Hepatocyte (in vitro differentiated cells): ENCODE data around the gene XRCC5. TPM values are rescaled to one million over a fixed set of nuclear protein-coding genes. Genes with fewer than 3 reads are reported as not detected.

Experiments
- DNase-seq: peaks from one replicate; pipeline ENCODE4 v3.0.0-alpha.2; 2016; ENCODE audit warnings: low spot score
- H2AFZ ChIP-seq: fragments of 200-600 bp; sonication (generic); 2 replicates; pipeline ENCODE4 v1.6.0; 2016; ENCODE audit warnings: antibody characterized with exemption, mild to moderate bottlenecking
- H3K27ac ChIP-seq: fragments of 200-600 bp; sonication (generic); 2 replicates; pipeline ENCODE4 v1.5.1; 2016; ENCODE audit warnings: mild to moderate bottlenecking
- H3K27me3 ChIP-seq: fragments of 200-600 bp; sonication (generic); 2 replicates; pipeline ENCODE4 v1.6.1; 2016
- H3K36me3 ChIP-seq: fragments of 200-600 bp; sonication (generic); replicated peaks from 2 replicates; pipeline ENCODE4 v1.5.1; 2016; ENCODE audit warnings: low read depth; ENCODE audit not compliant: insufficient read depth
- H3K4me1 ChIP-seq: fragments of 200-600 bp; sonication (generic); 2 replicates; pipeline ENCODE4 v1.5.1; 2016; ENCODE audit warnings: mild to moderate bottlenecking, moderate library complexity; ENCODE audit not compliant: insufficient read depth
- H3K4me2 ChIP-seq: fragments of 200-600 bp; sonication (generic); 2 replicates; pipeline ENCODE4 v1.6.0; 2016
- H3K4me3 ChIP-seq: fragments of 200-600 bp; sonication (generic); 2 replicates; pipeline ENCODE4 v1.5.1; 2016; ENCODE audit warnings: mild to moderate bottlenecking
- H3K79me2 ChIP-seq: fragments of 200-600 bp; sonication (generic); 2 replicates; pipeline ENCODE4 v1.6.0; 2017; ENCODE audit warnings: mild to moderate bottlenecking
- H3K9me2 ChIP-seq: fragments of 200-600 bp; sonication (generic); replicated peaks from 2 replicates; pipeline ENCODE4 v1.6.0; 2017; ENCODE audit warnings: mild to moderate bottlenecking; ENCODE audit not compliant: insufficient read depth
- H3K9me3 ChIP-seq: fragments of 200-600 bp; sonication (generic); 2 replicates; pipeline ENCODE4 v1.5.1; 2016; ENCODE audit warnings: low read depth, mild to moderate bottlenecking
- H4K20me1 ChIP-seq: fragments of 200-600 bp; sonication (generic); 2 replicates; pipeline ENCODE4 v1.6.0; 2016; ENCODE audit warnings: mild to moderate bottlenecking; ENCODE audit not compliant: insufficient read depth, poor library complexity, severe bottlenecking
- CTCF ChIP-seq: fragments of 200-600 bp; sonication (generic); IDR thresholded peaks from 2 replicates; pipeline ENCODE4 v1.5.1; 2016; ENCODE audit warnings: antibody characterized with exemption, mild to moderate bottlenecking; ENCODE audit not compliant: poor library complexity
- EZH2 ChIP-seq: fragments of 200-600 bp; sonication (generic); IDR thresholded peaks from 2 replicates; pipeline ENCODE4 v1.6.1; 2016; ENCODE audit warnings: antibody characterized with exemption, mild to moderate bottlenecking, borderline replicate concordance
- EZH2phosphoT487 ChIP-seq: fragments of 200-600 bp; sonication (generic); IDR thresholded peaks from one replicate; pipeline ENCODE4 v1.6.1; 2018; ENCODE audit warnings: antibody characterized with exemption, mild to moderate bottlenecking, low read depth, moderate library complexity; ENCODE audit not compliant: unreplicated experiment, severe bottlenecking
- WGBS: methylation state at CpG from one replicate; pipeline ENCODE4 v1.1.6; 2016; ENCODE audit warnings: low lambda C conversion rate; ENCODE audit errors: missing lambda C conversion rate; 5-methylcytosine and 5-hydroxymethylcytosine counted together
- polyA plus RNA-seq: library from polyadenylated mRNA; unstranded; fragments of >200 nt; fragmentation: Nextera tagmentation; extraction: Ambion mirVana; gene quantifications from 2 replicates; pipeline ENCODE4 v1.2.1, GENCODE V29; 2016
- total RNA-seq: library from RNA; depleted of rRNA; stranded (reverse); fragments of >200 nt; gene quantifications from 2 replicates; pipeline ENCODE4 v1.2.3, GENCODE V29; 2014

XRCC5 gene
- total and polyA plus RNA-seq, 2 experiments from 2014 or later = 181 to 208 TPM

DNA sequence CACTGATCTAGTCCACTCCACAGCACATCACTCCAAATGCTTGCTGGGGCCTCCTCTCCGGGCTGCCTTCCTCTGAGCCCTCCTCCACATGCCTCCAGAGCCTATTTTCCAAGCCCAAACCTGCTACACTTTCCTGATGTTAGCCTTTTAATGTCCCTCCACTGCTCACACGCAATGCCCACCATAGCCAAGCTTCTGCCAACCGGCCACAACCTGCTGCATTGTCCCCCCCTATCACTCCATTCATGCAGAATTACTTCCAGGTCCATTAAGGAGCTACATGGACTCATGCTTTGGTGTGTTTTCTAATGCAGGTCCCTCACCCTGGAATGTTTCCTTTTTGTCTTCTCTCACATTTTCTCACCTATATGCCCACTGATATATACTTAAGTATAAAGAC is 133.9 kb downstream of the XRCC5 start:
- Histone ChIP-seq H3K4me2 (no peak overlapping the region), H3K9me2 (no peaks in the 10 kb centered on the region), H4K20me1 (no peaks in the 10 kb centered on the region), H3K4me1 (no peaks in the 10 kb centered on the region), H3K4me3 (no peak overlapping the region), H2AFZ (no peak overlapping the region), H3K36me3 (no peaks in the 10 kb centered on the region), H3K27ac (no peak overlapping the region), H3K9me3 (no peaks in the 10 kb centered on the region), H3K79me2 (no peaks in the 10 kb centered on the region), H3K27me3 (no peaks in the 10 kb centered on the region)
- WGBS = 96% methylated on average over 3 of the region's 3 CpGs
- DNase-seq = no peak
- TF ChIP-seq EZH2phosphoT487 = no peak
- no peak for TF ChIP-seq CTCF
- no peak for TF ChIP-seq EZH2

GRCh38 chr2:216245391-216245975 is 136.3 kb downstream of the XRCC5 start:
- TF ChIP-seq CTCF (no peak), EZH2 (no peak), EZH2phosphoT487 (no peak)
- no peak overlapping the region for H3K4me3 ChIP-seq
- DNase-seq = no peak
- no peaks in the 10 kb centered on the region for H3K36me3 ChIP-seq
- no peak overlapping the region for H3K27ac ChIP-seq
- WGBS = 82% methylated on average over 6 of the region's 6 CpGs
- no peaks in the 10 kb centered on the region for H3K9me3 ChIP-seq
- H3K4me2 ChIP-seq = no peak overlapping the region
- H3K4me1 ChIP-seq = no peaks in the 10 kb centered on the region
- H3K27me3 ChIP-seq = no peaks in the 10 kb centered on the region
- H3K79me2 ChIP-seq = no peaks in the 10 kb centered on the region
- H3K9me2 ChIP-seq = no peaks in the 10 kb centered on the region
- no peaks in the 10 kb centered on the region for H4K20me1 ChIP-seq
- no peak overlapping the region for H2AFZ ChIP-seq

GRCh38 chr2:216246766-216247165 is 137.6 kb downstream of the XRCC5 start:
- H3K4me1 ChIP-seq = no peaks in the 10 kb centered on the region
- TF ChIP-seq EZH2 = no peak
- no peak for TF ChIP-seq EZH2phosphoT487
- no peak for TF ChIP-seq CTCF
- H4K20me1 ChIP-seq = no peaks in the 10 kb centered on the region
- H3K4me3 ChIP-seq = no peak overlapping the region
- no peak overlapping the region for H3K27ac ChIP-seq
- no peaks in the 10 kb centered on the region for H3K9me2 ChIP-seq
- H3K36me3 ChIP-seq = no peaks in the 10 kb centered on the region
- no peak overlapping the region for H3K4me2 ChIP-seq
- H2AFZ ChIP-seq = no peak overlapping the region
- no peaks in the 10 kb centered on the region for H3K79me2 ChIP-seq
- WGBS = 91% methylated on average over 3 of the region's 3 CpGs
- no peak for DNase-seq
- no peaks in the 10 kb centered on the region for H3K9me3 ChIP-seq
- no peaks in the 10 kb centered on the region for H3K27me3 ChIP-seq

Other genes with a start within 250 kb of the XRCC5 start
- gene MREG, start 95.8 kb upstream of the XRCC5 start, total RNA-seq = 10.1 and 12.9 TPM in 2 replicates
- 5.6 and 7.1 TPM in 2 replicates for gene MREG, start 95.8 kb upstream of the XRCC5 start, polyA plus RNA-seq
- gene PECR, start 27.5 kb upstream of the XRCC5 start, total RNA-seq = 24.6 and 32.4 TPM in 2 replicates
- gene PECR, start 27.5 kb upstream of the XRCC5 start, polyA plus RNA-seq = 13.8 and 17.4 TPM in 2 replicates
- gene TMEM169, start 27.4 kb upstream of the XRCC5 start, total RNA-seq = 1.1 and 1.8 TPM in 2 replicates
- gene TMEM169, start 27.4 kb upstream of the XRCC5 start, polyA plus RNA-seq = 0.91 and 0.97 TPM in 2 replicates